Stimulated activated naive CD4-positive, alpha-beta T cell treated with Interleukin-2 at 50 U/mL for 16 hours (primary cell): ENCODE data around the gene TARBP1.
A peak's percentile ranks its signal among the peaks of the same experiment; 100 is the strongest.

ENCODE experiments used
- DNase-seq: peaks from one replicate; lab custom pipeline; 2025; lab: John Stamatoyannopoulos, UW

TARBP1 gene

GRCh38 chr1:234484991-234485739 lies 6.2 kb upstream of the TARBP1 start:
- DNase-seq, result no peak

GRCh38 chr1:234484218-234484617 lies 5.2 kb upstream of the TARBP1 start:
- DNase-seq, result no peak

GRCh38 chr1:234481771-234482170 lies 2.8 kb upstream of the TARBP1 start:
- DNase-seq, result no peak

DNA sequence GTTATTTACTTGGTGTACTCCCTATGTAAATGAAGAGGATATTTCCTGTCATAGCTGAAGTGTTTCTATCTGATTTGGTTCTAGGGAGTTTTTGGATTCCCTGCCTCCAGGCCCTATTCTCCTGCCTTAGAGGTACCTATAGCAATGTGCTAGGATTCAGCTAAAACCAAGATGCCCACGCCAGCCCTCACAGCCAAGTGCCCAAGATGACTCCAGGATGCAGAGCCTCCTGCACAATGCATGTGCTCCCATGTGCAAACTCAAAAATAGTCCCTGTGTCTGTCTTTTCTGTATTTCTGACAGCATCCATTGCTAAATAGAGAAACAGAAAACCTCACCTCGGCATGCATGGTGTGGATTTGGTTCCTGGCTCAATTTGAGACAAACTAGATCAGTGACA lies 887 bp upstream of the TARBP1 start:
- no peak for DNase-seq

DNA sequence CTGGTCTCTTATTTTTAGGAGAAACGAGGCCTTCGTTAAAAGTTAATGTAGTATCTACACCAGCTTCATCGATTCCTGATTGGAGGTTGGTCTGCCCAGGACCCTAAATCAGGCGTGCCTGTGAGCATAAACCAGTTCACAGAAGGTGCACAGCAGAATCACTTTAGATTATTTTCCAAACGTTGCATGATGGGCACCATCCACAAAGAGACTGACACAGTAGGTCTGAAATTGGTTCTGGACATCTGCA lies 256 bp upstream of the TARBP1 start:
- no peak for DNase-seq

GRCh38 chr1:234478152-234478480 lies 863 bp downstream of the TARBP1 start:
- DNase-seq, result peak; percentile 68

- no peak for DNase-seq
Observed at GRCh38 chr1:234477386-234478151, 1.4 kb downstream of the TARBP1 start.

- no peak for DNase-seq
Observed at GRCh38 chr1:234476172-234476571, 2.8 kb downstream of the TARBP1 start.

GRCh38 chr1:234475167-234475793 lies 3.7 kb downstream of the TARBP1 start:
- DNase-seq, result no peak

DNA sequence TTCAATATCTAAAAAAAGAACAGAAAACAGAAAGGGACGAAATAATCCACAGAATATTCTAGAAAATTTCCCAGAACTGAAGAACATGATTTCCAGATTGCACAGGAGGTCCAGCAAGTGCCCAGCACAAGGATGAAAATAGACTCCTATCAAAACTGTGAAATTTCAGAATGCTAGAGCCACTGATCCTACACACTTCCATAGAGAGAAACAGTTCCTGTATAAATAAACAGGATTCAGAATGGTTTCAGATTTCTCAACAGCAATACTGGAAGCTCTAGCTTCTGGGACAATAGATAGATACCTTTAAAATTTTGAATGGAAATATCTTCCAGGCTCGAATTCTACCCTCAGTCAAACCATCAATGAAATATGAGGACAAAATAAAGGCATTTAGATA lies 4.6 kb downstream of the TARBP1 start:
- DNase-seq, result no peak

GRCh38 chr1:234473118-234473517 lies 5.9 kb downstream of the TARBP1 start:
- DNase-seq, result no peak

- DNase-seq, result no peak
Observed at GRCh38 chr1:234469376-234469775, 9.6 kb downstream of the TARBP1 start.

- no peak for DNase-seq
Observed at GRCh38 chr1:234468580-234468979, 10.4 kb downstream of the TARBP1 start.

- DNase-seq, result no peak
Observed at GRCh38 chr1:234467821-234468220, 11.2 kb downstream of the TARBP1 start.

DNA sequence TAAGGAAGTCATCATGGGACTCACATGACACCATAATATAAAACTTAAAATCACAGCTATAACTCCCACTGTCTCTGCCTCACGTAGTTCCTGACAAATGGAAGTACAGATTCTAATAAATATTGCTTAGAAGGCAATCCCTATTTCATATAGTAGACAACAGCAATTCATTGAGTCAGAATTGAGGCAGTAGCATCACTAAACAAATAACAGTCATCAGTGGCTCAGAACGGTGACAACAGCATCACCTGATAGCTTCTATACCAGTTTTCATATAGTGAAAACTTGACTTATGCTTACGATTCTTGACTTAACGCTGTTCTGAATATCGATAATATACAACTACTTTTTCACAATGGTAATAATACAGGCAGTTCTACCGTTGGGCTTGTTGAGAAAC lies 12.0 kb downstream of the TARBP1 start:
- DNase-seq, result no peak

DNA sequence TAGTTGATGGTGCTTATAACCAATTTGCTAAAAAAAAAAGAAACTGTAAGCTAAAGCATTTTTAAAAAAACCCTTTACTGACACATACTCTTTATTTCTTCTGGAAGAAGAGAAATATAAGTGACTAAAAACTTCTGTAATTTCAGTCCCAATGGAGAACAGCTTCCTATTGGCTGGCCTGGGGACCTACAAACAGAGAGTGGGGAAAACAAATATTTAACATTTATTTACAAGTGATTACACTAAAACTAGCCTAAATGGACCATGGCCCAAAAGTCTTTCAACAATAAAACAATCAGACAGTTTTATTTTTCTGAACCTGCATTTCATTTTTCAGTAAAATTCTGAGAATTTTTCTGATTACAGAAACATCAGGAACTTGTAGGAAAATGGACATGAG lies 15.2 kb downstream of the TARBP1 start:
- no peak for DNase-seq

GRCh38 chr1:234460652-234461051 lies 18.3 kb downstream of the TARBP1 start:
- DNase-seq, result no peak

DNA sequence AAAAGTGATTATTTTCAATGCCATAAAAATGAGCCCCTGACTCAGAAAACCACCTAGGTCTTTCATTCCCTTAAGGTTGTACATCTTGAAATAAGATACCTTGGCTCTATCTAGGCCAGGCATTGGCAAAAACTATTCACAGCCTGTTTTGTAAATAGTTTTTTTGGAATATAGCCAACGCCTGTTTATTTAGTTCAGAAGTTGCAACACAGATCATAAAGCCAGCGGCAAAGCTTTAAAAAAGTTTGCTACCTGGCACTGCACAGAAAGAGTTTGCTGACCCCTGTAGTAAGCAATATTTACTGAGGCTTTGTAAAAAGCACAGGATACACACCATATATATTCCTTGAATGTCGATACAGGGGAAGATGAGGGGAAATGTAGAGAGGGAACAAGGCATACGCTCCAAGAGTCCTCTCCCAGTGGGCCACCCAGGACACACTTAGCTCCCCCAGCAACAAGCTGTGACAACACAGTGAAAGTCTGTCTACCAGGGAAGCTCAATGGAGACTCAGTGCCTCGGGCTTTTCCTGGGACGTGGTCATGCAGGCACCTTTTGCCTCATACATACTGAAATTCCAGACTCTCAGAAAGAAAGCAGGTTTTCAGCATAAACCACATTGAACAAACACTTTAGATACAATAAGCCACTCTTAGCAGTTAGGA lies 20.5 kb downstream of the TARBP1 start:
- no peak for DNase-seq

GRCh38 chr1:234454926-234455325 lies 24.1 kb downstream of the TARBP1 start:
- DNase-seq, result no peak

DNA sequence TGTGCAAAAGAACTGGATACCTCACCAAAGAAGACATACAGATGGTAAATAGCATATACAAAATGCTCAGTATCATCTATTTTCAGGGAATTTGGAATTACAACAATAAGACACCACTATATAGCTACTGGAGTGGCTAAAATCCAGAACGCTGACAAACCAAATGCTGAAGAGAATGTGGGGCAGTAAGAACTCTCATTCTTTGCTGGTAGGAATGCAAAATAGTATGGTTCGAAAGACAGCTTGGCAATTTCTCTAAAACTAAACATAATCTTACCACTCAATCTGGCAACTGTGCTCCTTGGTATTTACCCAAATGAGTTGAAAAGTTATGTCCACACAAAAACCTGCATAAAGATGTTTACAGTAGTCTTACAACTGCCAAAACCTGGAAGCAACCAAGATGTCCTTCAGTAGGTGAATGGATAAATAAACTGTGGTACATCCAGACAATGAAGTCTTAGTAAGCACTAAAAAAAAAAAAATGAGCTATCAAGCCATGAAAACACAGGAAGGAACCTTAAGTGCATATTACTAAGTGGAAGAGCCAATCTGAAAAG lies 26.5 kb downstream of the TARBP1 start:
- DNase-seq, result no peak

GRCh38 chr1:234440348-234440747 lies 38.6 kb downstream of the TARBP1 start:
- DNase-seq, result no peak

GRCh38 chr1:234438579-234438978 lies 40.4 kb downstream of the TARBP1 start:
- DNase-seq, result no peak
